ENCODE results near the gene DYNC1H1. TPM values are rescaled to one million over a fixed set of nuclear protein-coding genes. Genes with fewer than 3 reads are reported as not detected.

Gene DYNC1H1
- total RNA-seq, 1 donor from 2014 or later = 499 TPM

- DNase-seq (ENCODE audit: extremely low spot score in 2 of 2) = no peak
- Histone ChIP-seq H3K4me1 (peaks cover 25% of the 10 kb centered on the region), H3K27ac (no peak overlapping the region), H3K27me3 (no peaks in the 10 kb centered on the region), H3K4me3 (no peak overlapping the region), H3K9me3 (no peaks in the 10 kb centered on the region), H3K36me3 (no peaks in the 10 kb centered on the region)
- intact Hi-C loops (cut with DNase I) = no loop called here
- TF ChIP-seq POLR2AphosphoS5 (IDR thresholded peaks at IDR 0.05; ENCODE audit: insufficient read depth in 1 of 2, low read depth in 1 of 2) (no peak), POLR2A (IDR thresholded peaks at IDR 0.05) (no peak)
- TF ChIP-seq, protein P1, sequence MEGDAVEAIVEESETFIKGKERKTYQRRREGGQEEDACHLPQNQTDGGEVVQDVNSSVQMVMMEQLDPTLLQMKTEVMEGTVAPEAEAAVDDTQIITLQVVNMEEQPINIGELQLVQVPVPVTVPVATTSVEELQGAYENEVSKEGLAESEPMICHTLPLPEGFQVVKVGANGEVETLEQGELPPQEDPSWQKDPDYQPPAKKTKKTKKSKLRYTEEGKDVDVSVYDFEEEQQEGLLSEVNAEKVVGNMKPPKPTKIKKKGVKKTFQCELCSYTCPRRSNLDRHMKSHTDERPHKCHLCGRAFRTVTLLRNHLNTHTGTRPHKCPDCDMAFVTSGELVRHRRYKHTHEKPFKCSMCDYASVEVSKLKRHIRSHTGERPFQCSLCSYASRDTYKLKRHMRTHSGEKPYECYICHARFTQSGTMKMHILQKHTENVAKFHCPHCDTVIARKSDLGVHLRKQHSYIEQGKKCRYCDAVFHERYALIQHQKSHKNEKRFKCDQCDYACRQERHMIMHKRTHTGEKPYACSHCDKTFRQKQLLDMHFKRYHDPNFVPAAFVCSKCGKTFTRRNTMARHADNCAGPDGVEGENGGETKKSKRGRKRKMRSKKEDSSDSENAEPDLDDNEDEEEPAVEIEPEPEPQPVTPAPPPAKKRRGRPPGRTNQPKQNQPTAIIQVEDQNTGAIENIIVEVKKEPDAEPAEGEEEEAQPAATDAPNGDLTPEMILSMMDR (IDR thresholded peaks at IDR 0.05) = no peak
Observed at GRCh38 chr14:101950100-101950499, 14.3 kb upstream of the DYNC1H1 start.

DNA sequence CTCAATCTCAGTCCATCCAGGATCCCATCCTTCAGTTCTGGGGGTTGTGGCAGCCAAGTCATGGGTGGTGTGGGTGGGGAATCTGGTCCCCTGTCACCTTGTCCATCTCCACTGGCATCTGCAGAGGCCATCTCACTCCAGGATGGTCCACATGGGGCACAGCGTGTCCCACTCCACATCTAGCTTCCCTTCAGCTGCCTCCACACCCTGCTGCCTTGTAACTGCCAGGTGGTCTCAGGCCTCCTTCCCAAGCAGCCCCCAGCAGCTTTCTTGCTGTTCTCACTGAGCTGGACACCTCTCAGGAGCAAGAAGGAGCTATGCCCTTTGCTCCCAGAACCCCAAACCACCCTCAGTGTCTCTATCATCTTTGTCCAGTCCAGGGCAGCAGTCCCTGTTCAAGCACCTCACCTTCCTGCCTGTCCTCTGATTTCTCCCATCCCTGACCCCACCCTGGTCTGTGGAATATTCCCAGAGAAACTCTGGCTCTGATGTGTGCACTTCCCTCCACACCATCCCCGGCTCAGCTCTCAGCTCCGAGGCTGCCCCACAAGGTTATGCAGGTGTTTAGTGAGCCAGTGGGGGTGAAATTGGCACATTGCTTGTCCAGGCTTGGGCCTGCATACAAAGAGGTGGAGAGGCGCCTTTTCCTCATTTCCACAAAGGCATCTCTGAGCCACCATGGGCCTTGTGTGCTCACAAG lies 13.7 kb upstream of the DYNC1H1 start:
- TF ChIP-seq, protein P1 (IDR thresholded peaks at IDR 0.05) = no peak
- TF ChIP-seq POLR2AphosphoS5 (IDR thresholded peaks at IDR 0.05; ENCODE audit: insufficient read depth in 1 of 2, low read depth in 1 of 2) (no peak), POLR2A (IDR thresholded peaks at IDR 0.05) (no peak)
- H3K4me3 ChIP-seq = no peak overlapping the region
- H3K4me1 ChIP-seq = peaks cover 25% of the 10 kb centered on the region
- no peak overlapping the region for H3K27ac ChIP-seq
- H3K36me3 ChIP-seq = no peaks in the 10 kb centered on the region
- H3K27me3 ChIP-seq = no peaks in the 10 kb centered on the region
- intact Hi-C loops (cut with DNase I) = no loop called here
- DNase-seq (ENCODE audit: extremely low spot score in 2 of 2) = no peak
- H3K9me3 ChIP-seq = no peaks in the 10 kb centered on the region

- Histone ChIP-seq H3K4me3 (no peak overlapping the region), H3K9me3 (no peaks in the 10 kb centered on the region), H3K27me3 (no peaks in the 10 kb centered on the region), H3K27ac (no peak overlapping the region), H3K36me3 (no peaks in the 10 kb centered on the region), H3K4me1 (peaks cover 18% of the 10 kb centered on the region)
- intact Hi-C loops (cut with DNase I) = no loop called here
- TF ChIP-seq POLR2AphosphoS5 (IDR thresholded peaks at IDR 0.05; ENCODE audit: insufficient read depth in 1 of 2, low read depth in 1 of 2) (no peak), POLR2A (IDR thresholded peaks at IDR 0.05) (no peak)
- TF ChIP-seq, protein P1 (IDR thresholded peaks at IDR 0.05) = no peak
- DNase-seq (ENCODE audit: extremely low spot score in 2 of 2) = no peak
Observed at GRCh38 chr14:101953151-101953550, 11.2 kb upstream of the DYNC1H1 start.

- TF ChIP-seq POLR2A (IDR thresholded peaks at IDR 0.05) = no peak
- TF ChIP-seq, protein P1 (IDR thresholded peaks at IDR 0.05) = no peak
- no peak for DNase-seq (ENCODE audit: extremely low spot score in 2 of 2)
- no peaks in the 10 kb centered on the region for H3K9me3 ChIP-seq
- H3K4me1 ChIP-seq = peaks cover 7% of the 10 kb centered on the region
- intact Hi-C loops (cut with DNase I) = no loop called here
- no peaks in the 10 kb centered on the region for H3K36me3 ChIP-seq
- no peaks in the 10 kb centered on the region for H3K27me3 ChIP-seq
- H3K4me3 ChIP-seq = no peak overlapping the region
- H3K27ac ChIP-seq = no peak overlapping the region
Observed at GRCh38 chr14:101954501-101954900, 9.9 kb upstream of the DYNC1H1 start.

GRCh38 chr14:101955695-101956161 lies 8.6 kb upstream of the DYNC1H1 start:
- no peaks in the 10 kb centered on the region for H3K27me3 ChIP-seq
- TF ChIP-seq, protein P1 (IDR thresholded peaks at IDR 0.05) = no peak
- no peak for TF ChIP-seq POLR2A (IDR thresholded peaks at IDR 0.05)
- TF ChIP-seq POLR2AphosphoS5 (IDR thresholded peaks at IDR 0.05; ENCODE audit: insufficient read depth in 1 of 2, low read depth in 1 of 2) = no peak
- H3K9me3 ChIP-seq = no peaks in the 10 kb centered on the region
- H3K36me3 ChIP-seq = no peaks in the 10 kb centered on the region
- DNase-seq (ENCODE audit: extremely low spot score in 2 of 2) = no peak
- H3K4me3 ChIP-seq = no peak overlapping the region
- intact Hi-C loops (cut with DNase I) = no loop called here
- no peak overlapping the region for H3K27ac ChIP-seq
- no peaks in the 10 kb centered on the region for H3K4me1 ChIP-seq
